A673 (cell line): Measurements from ENCODE around the gene LRRC32. TPM values are rescaled to one million over a fixed set of nuclear protein-coding genes. Genes with fewer than 3 reads are reported as not detected.

Experiments
- BruUV-seq: library from RNA; stranded (reverse); fragments of 400-500 nt; replicated peaks from 2 replicates; lab custom pipeline; 2021; lab: Mats Ljungman, UMichigan
- CTCF ChIA-PET: fragments of 300-600 bp; sonication (Branson Sonifier 250); formaldehyde crosslinking; loops from one replicate; lab custom pipeline; 2022; ENCODE audit warnings: antibody characterized with exemption; lab: Charles Lee
- POLR2A ChIA-PET: fragments of 300-600 bp; sonication (Branson Sonifier 250); formaldehyde crosslinking; loops from one replicate; lab custom pipeline; 2022; ENCODE audit warnings: antibody characterized with exemption; ENCODE audit not compliant: low non-redundant PET; lab: Charles Lee
- DNase-seq: peaks from one replicate; pipeline ENCODE4 v3.0.0-alpha.2; 2015; ENCODE audit warnings: low spot score
- H3K27ac ChIP-seq: fragments of 200-600 bp; sonication (generic); 2 replicates; pipeline ENCODE4 v1.5.1; 2016; ENCODE audit warnings: mixed run types, low read depth, mild to moderate bottlenecking, mixed read lengths, antibody characterized with exemption, low read length; ENCODE audit not compliant: poor library complexity, severe bottlenecking
- H3K27me3 ChIP-seq: fragments of 200-600 bp; sonication (generic); replicated peaks from 2 replicates; pipeline ENCODE4 v1.6.1; 2017; ENCODE audit warnings: mixed run types, low read depth, mild to moderate bottlenecking, mixed read lengths, antibody characterized with exemption, low read length; ENCODE audit not compliant: insufficient read depth, poor library complexity
- H3K36me3 ChIP-seq: fragments of 200-600 bp; sonication (generic); 2 replicates; pipeline ENCODE4 v1.6.1; 2016; ENCODE audit warnings: mixed run types, mild to moderate bottlenecking, mixed read lengths, antibody characterized with exemption, low read length; ENCODE audit not compliant: insufficient read depth, poor library complexity, severe bottlenecking
- H3K4me1 ChIP-seq: fragments of 200-600 bp; sonication (generic); 2 replicates; pipeline ENCODE4 v1.6.1; 2017; ENCODE audit warnings: mixed run types, mild to moderate bottlenecking, mixed read lengths, antibody characterized with exemption, low read length; ENCODE audit not compliant: insufficient read depth, poor library complexity, severe bottlenecking
- H3K4me3 ChIP-seq: fragments of 200-600 bp; sonication (generic); 2 replicates; pipeline ENCODE4 v1.5.1; 2016; ENCODE audit warnings: low read depth, mixed run types, mild to moderate bottlenecking, mixed read lengths, low read length; ENCODE audit not compliant: poor library complexity, severe bottlenecking
- H3K9me3 ChIP-seq: fragments of 200-600 bp; sonication (generic); 2 replicates; pipeline ENCODE4 v1.6.1; 2016; ENCODE audit warnings: mixed run types, low read depth, mild to moderate bottlenecking, mixed read lengths, antibody characterized with exemption, low read length; ENCODE audit not compliant: poor library complexity, severe bottlenecking
- EZH2 ChIP-seq: fragments of 200-600 bp; sonication (generic); IDR thresholded peaks from 2 replicates; pipeline ENCODE4 v1.6.1; 2017; ENCODE audit warnings: borderline replicate concordance, low read depth, mild to moderate bottlenecking, mixed read lengths, antibody characterized with exemption, low read length; ENCODE audit not compliant: poor library complexity, severe bottlenecking
- intact Hi-C: fragments of 100-400 bp; cut with micrococcal nuclease; formaldehyde crosslinking; loops from one replicate; pipeline ENCODE4 v1.10.0; 2022; ENCODE audit not compliant: unreplicated experiment
- total RNA-seq: library from RNA; stranded (reverse); gene quantifications from 2 replicates; pipeline ENCODE4 v1.2.3, GENCODE V29; 2021
- TF ChIP-seq, protein P1 (sequence below): fragments of 300-800, 200-600 bp; sonication (generic); conservative IDR thresholded peaks from 2 replicates; pipeline ENCODE4 v1.5.1; 2017; ENCODE audit warnings: low read depth, mild to moderate bottlenecking, antibody characterized with exemption, low read length, moderate library complexity, mixed read lengths

The LRRC32 gene
- total RNA-seq, 1 experiment from 2014 or later, result not detected

DNA sequence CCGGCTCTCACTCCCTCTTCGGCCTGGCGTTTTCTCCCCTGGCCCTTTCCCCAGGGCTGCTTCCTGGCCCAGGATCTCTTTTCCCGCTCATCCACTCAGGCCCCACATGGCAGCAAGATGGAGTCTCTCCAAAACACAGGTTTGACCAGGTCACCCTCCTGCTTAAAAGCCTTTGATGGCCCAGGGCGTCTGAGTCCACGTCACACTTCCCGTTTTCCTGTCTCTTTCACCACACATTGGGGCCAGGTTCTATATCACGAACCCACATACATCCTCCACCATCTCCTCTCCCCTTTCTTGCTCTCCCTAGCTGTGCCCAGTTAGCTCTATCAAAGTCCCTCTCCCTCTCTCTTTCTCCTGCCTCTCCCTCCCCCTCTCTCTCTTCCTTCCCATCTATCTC, 7.8 kb upstream of the LRRC32 start:
- TF ChIP-seq EZH2, result no peak
- H3K9me3 ChIP-seq, result no peaks in the 10 kb centered on the region
- DNase-seq, result no peak
- intact Hi-C loops, result no loop called here
- no TSS peak for BruUV-seq
- ChIA-PET CTCF (no interaction called here), POLR2A (no interaction called here)
- H3K4me1 ChIP-seq, result no peaks in the 10 kb centered on the region
- H3K4me3 ChIP-seq, result no peak overlapping the region
- no peaks in the 10 kb centered on the region for H3K27me3 ChIP-seq
- H3K36me3 ChIP-seq, result no peaks in the 10 kb centered on the region
- no peak overlapping the region for H3K27ac ChIP-seq

- Histone ChIP-seq H3K27me3 (no peaks in the 10 kb centered on the region), H3K9me3 (no peaks in the 10 kb centered on the region), H3K4me3 (no peak overlapping the region), H3K36me3 (no peaks in the 10 kb centered on the region), H3K4me1 (no peaks in the 10 kb centered on the region), H3K27ac (no peak overlapping the region)
- BruUV-seq, result no TSS peak
- DNase-seq, result no peak
- CTCF ChIA-PET, result no interaction called here
- no peak for TF ChIP-seq EZH2
- TF ChIP-seq, protein P1, sequence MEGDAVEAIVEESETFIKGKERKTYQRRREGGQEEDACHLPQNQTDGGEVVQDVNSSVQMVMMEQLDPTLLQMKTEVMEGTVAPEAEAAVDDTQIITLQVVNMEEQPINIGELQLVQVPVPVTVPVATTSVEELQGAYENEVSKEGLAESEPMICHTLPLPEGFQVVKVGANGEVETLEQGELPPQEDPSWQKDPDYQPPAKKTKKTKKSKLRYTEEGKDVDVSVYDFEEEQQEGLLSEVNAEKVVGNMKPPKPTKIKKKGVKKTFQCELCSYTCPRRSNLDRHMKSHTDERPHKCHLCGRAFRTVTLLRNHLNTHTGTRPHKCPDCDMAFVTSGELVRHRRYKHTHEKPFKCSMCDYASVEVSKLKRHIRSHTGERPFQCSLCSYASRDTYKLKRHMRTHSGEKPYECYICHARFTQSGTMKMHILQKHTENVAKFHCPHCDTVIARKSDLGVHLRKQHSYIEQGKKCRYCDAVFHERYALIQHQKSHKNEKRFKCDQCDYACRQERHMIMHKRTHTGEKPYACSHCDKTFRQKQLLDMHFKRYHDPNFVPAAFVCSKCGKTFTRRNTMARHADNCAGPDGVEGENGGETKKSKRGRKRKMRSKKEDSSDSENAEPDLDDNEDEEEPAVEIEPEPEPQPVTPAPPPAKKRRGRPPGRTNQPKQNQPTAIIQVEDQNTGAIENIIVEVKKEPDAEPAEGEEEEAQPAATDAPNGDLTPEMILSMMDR, result no peak
- intact Hi-C loops, result no loop called here
- POLR2A ChIA-PET, result no interaction called here
Measured at GRCh38 chr11:76677458-76677765, 6.9 kb upstream of the LRRC32 start.

DNA sequence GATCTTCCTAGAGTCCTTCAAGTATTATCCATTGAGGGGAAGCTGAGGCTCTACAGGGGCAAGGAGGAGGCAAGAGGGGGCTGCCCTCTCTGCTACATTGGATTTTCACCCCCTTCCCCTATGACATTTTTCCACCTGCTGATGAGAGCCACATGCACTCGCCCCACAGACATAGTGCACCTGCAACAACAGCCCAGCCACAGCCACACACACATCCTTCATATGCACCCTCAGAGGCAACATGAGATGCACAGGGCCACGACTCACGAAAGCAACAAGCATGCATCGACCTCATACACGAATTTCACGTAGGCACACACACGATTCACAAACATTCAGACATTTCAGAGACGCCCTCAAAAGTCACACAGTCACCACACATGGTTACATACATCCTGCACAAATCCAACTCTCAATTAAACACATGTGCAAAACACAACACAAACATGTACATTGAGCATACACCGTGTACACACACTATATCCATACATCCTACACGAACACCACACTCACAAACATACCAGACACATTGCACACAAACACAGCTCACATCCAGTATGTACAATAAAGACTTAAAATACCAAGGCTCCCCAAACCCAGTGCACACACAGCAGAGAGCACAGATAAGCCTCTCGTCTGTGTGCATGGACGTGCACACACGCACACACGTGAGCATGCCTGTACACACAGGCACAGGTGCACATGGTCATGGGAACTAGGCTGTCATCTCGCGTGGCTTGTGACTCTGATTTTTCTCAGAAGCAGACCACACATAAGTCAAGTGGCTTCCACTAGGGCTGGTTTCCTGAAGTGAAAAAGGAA, 6.3 kb upstream of the LRRC32 start:
- BruUV-seq, result no TSS peak
- CTCF ChIA-PET, result interaction anchor here (0.5 kb wide), 1 partner anchor 349 kb away, joined by 3 read pairs; no protein-coding TSS in a partner anchor
- no peak for DNase-seq
- intact Hi-C loops, result no loop called here
- Histone ChIP-seq H3K27ac (no peak overlapping the region), H3K36me3 (no peaks in the 10 kb centered on the region), H3K4me1 (no peaks in the 10 kb centered on the region), H3K4me3 (no peak overlapping the region), H3K27me3 (no peaks in the 10 kb centered on the region), H3K9me3 (no peaks in the 10 kb centered on the region)
- no peak for TF ChIP-seq EZH2
- TF ChIP-seq, protein P1, result no peak
- POLR2A ChIA-PET, result no interaction called here
